Measurements from ENCODE around the gene RIPOR2.

Gene RIPOR2

DNA sequence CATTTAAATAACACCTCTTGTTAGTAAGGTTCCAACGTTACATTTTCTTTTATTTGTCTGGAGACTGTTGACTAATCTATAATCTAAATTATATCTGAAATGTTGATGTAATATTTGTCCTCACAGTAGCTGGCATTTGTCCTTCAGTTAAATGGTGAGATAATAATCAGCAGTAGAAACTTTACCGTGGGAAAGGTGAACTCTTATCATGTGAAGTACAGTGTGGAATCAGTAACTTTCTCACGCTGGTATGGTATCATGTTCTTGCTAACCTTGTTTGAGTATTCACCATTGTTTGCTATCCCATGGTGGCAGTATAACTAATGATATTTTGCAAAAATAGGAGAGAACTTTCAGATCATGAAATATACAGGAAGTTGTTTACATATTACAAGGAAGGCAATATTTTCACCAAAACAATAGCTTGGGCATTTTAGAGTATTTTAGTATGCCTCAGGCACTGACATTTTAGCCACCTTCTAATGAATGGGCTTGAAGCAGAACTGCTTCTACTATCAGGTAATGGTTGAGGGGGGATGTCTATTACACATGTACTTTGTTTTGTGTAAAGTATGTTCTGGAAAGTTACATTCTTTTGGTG, 156.2 kb downstream of the RIPOR2 start:
- no peak for DNase-seq (ENCODE audit: low read depth)
- no peak for TF ChIP-seq MYC (IDR thresholded peaks at IDR 0.05; ENCODE audit: low read depth, low read length)
- no peak for TF ChIP-seq POLR2A (IDR thresholded peaks at IDR 0.05; ENCODE audit: extremely low read depth, insufficient read length)
- TF ChIP-seq CTCF (IDR thresholded peaks at IDR 0.05; ENCODE audit: low read depth, low read length), result no peak
- TF ChIP-seq, protein P1, sequence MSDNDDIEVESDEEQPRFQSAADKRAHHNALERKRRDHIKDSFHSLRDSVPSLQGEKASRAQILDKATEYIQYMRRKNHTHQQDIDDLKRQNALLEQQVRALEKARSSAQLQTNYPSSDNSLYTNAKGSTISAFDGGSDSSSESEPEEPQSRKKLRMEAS (IDR thresholded peaks at IDR 0.05; ENCODE audit: low read depth, low read length), result no peak
- peak overlapping the region; percentile 98 for H3K4me3 ChIP-seq (ENCODE audit: low read depth, low read length)

DNA sequence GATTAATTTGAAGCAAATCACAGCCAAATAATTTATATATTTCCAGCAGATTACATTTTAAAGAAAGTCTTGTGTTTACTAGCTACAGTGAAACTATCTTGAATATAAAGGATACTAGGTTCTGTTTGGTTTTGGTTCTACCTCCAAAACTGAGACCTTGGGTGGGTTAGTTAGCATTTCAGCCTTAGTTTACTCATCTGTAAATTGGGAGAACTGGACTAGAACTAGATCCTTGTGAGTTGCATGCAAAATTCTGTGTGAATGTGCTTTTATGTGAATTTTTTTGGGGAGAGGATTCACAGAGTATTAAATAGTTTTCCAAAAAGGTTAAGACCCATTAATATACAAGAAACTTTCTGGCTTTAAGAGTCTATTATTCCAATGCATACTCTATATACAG, 156.9 kb downstream of the RIPOR2 start:
- TF ChIP-seq MYC (IDR thresholded peaks at IDR 0.05; ENCODE audit: low read depth, low read length) (no peak), CTCF (IDR thresholded peaks at IDR 0.05; ENCODE audit: low read depth, low read length) (no peak), POLR2A (IDR thresholded peaks at IDR 0.05; ENCODE audit: extremely low read depth, insufficient read length) (no peak)
- peak overlapping the region; percentile 98 for H3K4me3 ChIP-seq (ENCODE audit: low read depth, low read length)
- no peak for DNase-seq (ENCODE audit: low read depth)

- peak; percentile 24 for DNase-seq (ENCODE audit: low read depth)
- peak overlapping the region; percentile 98 for H3K4me3 ChIP-seq (ENCODE audit: low read depth, low read length)
- TF ChIP-seq POLR2A (IDR thresholded peaks at IDR 0.05; ENCODE audit: extremely low read depth, insufficient read length), result no peak
- no peak for TF ChIP-seq CTCF (IDR thresholded peaks at IDR 0.05; ENCODE audit: low read depth, low read length)
- no peak for TF ChIP-seq MYC (IDR thresholded peaks at IDR 0.05; ENCODE audit: low read depth, low read length)
- TF ChIP-seq, protein P1 (IDR thresholded peaks at IDR 0.05; ENCODE audit: low read depth, low read length), result no peak
These were observed 157.6 kb downstream of the RIPOR2 start for GRCh38 chr6:24778121-24778520.

DNA sequence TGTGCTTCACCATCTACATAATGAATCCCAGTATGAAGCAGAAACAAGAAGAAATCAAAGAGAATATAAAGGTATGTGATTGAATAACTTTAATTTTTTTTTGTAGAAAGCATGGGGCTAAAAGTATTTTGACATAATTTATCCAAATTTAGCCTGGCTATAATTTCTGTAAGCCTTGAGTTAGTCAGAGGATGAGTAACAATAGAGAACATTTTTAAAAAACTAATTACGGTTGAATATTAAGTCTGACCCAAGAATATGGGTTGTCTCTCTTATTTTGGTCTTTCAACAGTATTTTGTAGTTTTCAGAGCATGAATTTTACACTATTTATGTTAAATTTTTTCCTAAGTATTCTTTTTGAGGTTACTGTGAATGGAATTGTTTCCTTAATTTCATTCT, 158.5 kb downstream of the RIPOR2 start:
- peak overlapping the region; percentile 98 for H3K4me3 ChIP-seq (ENCODE audit: low read depth, low read length)
- no peak for DNase-seq (ENCODE audit: low read depth)
- TF ChIP-seq CTCF (IDR thresholded peaks at IDR 0.05; ENCODE audit: low read depth, low read length) (no peak), MYC (IDR thresholded peaks at IDR 0.05; ENCODE audit: low read depth, low read length) (no peak), POLR2A (IDR thresholded peaks at IDR 0.05; ENCODE audit: extremely low read depth, insufficient read length) (no peak)
- TF ChIP-seq, protein P1 (IDR thresholded peaks at IDR 0.05; ENCODE audit: low read depth, low read length), result no peak

DNA sequence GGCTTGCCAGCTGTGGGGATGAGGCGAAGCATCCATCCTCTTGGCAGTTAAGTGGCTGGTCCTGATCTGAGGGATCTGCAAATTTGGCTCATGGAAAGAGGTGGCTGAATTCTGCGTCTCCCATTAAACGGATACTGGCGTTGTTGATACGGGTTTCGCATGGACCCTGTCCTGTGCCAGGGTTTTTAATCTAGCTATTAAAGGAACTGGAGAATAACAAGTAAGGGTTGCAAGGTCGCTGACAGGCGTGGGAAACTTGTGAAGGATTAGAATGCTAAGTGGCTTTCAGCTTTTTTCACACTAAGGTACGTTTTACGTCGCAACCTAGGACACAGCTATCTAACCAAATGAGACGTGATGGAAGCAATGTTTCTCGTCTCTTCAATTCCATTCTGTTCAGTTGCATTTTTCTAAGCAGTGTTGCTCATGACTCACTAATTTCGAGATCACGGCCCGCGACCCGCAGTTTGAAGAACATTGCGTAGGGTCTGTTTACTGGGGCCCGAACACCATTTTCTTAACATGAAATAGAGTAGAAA, 160.2 kb downstream of the RIPOR2 start:
- DNase-seq (ENCODE audit: low read depth), result peak; percentile 61
- TF ChIP-seq CTCF (IDR thresholded peaks at IDR 0.05; ENCODE audit: low read depth, low read length) (no peak), POLR2A (IDR thresholded peaks at IDR 0.05; ENCODE audit: extremely low read depth, insufficient read length) (no peak), MYC (IDR thresholded peaks at IDR 0.05; ENCODE audit: low read depth, low read length) (no peak)
- TF ChIP-seq, protein P1 (IDR thresholded peaks at IDR 0.05; ENCODE audit: low read depth, low read length), result no peak
- H3K4me3 ChIP-seq (ENCODE audit: low read depth, low read length), result peak overlapping the region; percentile 98
